ENCODE data around the gene FBXW4. TPM values are rescaled to one million over a fixed set of nuclear protein-coding genes. Genes with fewer than 3 reads are reported as not detected.

FBXW4 gene
- total RNA-seq, 1 donor from 2014 or later: 106 TPM

DNA sequence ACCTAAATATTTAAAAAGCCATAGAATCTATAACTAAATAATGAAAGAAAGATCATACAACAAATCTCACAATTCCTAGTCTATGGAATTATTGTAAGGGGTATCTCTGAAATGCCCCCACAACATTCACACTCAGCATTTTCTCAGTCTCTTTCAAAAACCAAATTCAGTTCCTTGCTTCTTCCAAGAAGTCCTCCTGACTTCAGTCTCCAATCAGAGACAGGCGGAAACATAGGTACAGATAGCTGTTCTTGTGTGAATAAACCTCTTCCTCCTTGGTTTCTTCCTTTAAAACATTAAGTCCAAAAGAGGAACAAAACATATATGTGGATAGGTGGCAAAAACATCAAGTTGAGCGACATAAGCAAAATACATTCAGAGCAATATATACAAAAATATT, 13.9 kb upstream of the FBXW4 start:
- ATAC-seq (ENCODE audit: poor library complexity) (no peak), DNase-seq (no peak)
- intact Hi-C loops (cut with DNase I): no loop called here

DNA sequence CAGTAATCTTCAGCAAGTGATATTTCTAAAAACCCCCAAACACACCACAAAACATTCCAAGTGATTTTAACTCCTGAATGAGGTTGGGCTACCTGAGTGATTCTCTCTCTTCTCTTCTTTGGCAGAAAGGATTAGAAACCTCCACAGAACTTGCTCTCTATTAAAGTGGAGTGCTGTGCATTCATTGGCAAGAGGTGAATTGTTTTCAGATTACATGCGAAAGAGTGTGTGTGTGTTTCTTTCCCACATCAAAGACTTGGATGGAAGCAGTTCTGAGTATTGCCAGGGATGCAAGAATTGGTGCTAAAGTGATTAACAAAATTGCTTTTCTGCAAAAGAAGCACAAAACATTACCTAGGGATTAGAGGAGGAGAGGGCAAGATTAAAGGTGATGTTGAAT, 13.1 kb upstream of the FBXW4 start:
- DNase-seq (no peak), ATAC-seq (ENCODE audit: poor library complexity) (no peak)
- intact Hi-C loops (cut with DNase I): no loop called here

DNA sequence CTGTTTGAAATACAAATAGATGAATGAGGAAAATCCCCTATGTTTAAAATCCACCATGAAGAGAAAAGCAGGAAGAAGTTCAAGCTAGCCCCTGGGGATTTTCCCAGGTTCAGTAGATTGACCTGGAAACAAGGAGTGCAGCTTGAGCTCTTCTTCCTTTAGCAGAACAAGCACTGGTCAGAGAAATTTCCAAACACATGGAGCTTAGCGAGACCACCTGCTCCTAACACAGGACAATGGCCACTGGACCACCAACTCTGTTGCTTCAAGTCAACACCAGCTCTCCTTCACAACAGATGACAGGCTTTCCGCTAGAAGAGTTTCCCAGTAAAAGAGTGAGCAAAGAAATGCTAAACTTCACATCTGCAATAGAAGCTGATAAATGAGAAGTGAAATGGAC, 9.4 kb upstream of the FBXW4 start:
- DNase-seq: no peak
- no peak for ATAC-seq (ENCODE audit: poor library complexity)
- intact Hi-C loops (cut with DNase I): no loop called here

DNA sequence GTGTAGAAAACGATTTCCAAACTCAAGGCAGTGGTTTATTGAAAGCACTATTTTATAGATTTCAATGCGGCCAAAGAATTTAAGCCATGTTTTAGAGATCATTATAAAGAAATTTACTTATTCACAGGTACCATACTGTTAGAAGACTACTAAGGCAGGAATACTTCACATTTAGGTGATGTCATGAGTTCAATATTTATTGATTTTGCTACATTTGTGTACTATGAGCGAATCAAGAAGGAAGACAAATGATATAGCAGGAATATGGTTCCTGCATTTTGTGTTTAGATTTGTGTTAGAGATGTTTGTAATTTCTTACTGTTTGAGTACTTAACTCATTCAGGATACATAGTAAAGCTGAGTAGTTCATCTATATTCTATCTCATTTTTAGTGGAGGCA, 1.7 kb upstream of the FBXW4 start:
- no peak for DNase-seq
- intact Hi-C loops (cut with DNase I): no loop called here

DNA sequence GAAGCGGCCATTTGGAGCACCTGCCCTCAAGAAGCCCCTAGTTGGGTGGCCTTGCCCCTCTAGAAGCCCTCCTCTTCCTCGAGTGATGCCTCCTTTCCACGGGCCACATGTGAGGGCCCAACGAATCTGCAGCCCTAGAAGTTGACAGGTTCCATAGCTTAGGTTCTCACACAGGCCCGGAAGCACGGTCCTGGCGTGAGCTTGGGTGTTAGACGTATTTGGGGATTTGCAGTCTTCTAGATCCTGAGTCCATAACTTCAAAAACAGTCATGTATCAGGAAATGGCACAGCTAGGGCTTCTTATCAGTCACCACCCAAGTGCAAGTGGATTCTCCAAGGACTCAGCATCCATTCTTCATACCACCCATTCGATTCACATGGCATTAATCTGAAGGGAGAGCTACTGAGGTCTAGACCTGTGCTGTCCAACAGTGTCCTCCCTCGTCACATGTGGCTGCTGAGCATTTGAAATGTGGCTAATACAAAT, 477 bp upstream of the FBXW4 start:
- intact Hi-C loops (cut with DNase I): no loop called here
- no peak for ATAC-seq (ENCODE audit: poor library complexity)

More for the DNA sequence above, 1.7 kb upstream of the FBXW4 start:
- ATAC-seq (ENCODE audit: poor library complexity): no peak

DNA sequence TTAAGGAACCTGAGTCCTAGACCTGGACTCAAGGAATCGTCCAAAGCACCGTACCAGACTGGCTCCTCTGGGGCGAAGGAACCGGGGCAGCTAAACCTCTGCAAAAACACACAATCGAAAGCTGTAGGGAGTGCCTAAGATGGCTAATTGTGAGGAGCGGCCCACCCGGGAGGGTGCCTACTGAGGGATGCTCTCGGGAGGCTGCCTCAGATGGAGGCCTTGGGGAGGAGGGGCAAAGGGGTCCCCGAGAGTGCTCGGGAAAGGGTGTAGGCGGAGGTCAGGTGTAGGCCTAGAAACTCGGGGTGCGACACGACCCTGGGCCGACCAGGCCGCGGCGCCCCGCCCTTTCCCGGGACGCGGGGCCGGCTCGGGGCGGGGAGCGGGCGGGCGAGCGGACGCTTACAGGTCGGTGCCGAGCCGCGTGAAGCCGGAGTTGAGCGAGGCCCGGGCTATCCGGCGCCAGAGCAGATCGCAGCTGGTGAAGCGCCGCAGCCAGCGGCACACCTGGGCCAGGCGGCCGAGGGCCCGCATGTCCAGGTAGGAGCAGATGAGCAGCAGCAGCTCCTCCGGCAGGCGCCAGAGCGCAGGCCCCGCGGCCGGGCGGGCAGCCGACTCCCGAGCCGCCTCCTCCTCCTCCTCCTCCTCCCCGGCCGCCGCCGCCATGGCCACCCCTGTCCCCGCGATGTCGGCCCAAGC, 844 bp downstream of the FBXW4 start:
- peak; percentile 72 for DNase-seq
- intact Hi-C loops (cut with DNase I): no loop called here
- ATAC-seq (ENCODE audit: poor library complexity): peak; percentile 93

More for the DNA sequence above, 477 bp upstream of the FBXW4 start:
- no peak for DNase-seq

DNA sequence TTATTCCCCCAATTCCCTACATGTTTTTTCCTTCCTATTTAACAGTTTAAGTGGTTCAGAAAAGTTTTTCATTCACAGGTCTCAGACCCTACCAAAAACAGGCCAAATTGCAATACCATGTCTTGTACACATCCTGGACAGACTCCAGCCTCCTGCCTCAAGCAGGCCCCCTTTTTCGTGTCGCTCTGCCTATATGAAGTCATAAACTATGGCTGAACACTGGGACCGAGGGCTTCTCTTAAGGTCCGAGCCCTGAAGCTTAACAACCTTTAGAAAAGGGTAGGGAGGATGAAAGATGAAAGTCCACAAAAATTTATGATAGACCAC, 1.4 kb downstream of the FBXW4 start:
- DNase-seq (no peak), ATAC-seq (ENCODE audit: poor library complexity) (no peak)
- intact Hi-C loops (cut with DNase I): no loop called here

DNA sequence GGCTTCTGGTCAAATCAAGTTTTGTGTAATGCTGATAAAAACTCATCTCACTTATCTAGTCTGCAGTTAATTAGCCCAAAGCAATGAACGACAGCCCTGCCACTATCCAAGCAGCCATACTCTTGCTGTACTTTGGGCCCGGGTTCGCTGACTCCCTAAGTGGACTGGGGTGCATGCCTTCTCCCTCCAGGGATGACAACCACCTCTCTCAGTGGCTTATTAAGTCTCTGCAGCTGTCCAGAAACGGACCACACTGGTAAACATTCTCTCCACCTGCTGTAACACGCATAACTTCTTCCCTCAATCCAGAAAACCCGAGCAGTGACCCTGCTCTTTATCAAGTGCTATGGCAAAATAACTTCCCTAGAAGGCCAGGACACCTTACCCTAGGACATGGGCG, 3.9 kb downstream of the FBXW4 start:
- intact Hi-C loops (cut with DNase I): no loop called here
- DNase-seq (no peak), ATAC-seq (ENCODE audit: poor library complexity) (no peak)

DNA sequence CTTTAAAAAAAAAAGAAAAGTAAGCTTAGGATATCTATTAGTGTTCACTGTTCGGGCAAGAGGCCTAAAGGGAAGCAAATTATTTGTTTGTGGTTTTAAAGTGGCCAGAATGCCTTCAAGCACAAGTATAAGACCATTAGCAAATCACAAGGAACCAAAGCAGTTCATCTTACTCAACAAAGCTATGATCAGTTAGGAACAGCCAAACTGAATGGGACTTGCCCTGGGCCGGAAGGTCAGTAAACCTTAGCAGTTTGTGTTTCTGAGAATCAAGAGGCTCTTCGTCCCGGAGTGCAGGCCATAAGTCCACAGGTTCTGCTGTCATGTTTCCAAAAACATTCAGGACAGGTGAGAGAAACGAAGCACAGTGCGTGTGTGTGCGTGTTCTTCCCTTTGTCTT, 4.5 kb downstream of the FBXW4 start:
- no peak for DNase-seq
- intact Hi-C loops (cut with DNase I): no loop called here
- ATAC-seq (ENCODE audit: poor library complexity): no peak

DNA sequence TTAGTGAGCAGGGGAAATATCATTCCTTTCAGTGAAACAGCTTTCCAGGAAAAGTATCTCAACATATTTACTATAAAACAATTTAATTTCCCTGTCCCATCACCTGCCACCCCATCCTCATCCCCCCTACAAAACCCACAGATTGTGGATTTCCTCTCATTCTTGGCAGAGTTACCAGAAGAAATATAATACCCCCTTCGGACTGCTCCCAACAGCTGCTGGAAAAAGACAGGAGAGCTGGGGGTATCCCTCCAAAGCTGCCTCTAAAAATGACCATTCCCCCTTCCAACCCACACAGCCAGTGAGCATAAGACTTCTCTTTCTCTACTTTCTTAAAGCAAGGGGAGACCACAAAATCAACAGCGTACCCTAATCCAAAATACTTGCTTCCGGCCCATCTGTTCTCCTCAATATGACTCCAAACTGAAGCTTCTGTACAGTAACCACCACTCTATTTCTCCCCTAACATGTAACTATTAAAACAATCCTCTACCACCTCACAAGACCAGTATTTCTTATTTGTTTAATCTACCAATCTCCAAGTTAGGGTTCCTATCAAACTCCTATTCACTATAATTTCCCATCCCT, 7.8 kb downstream of the FBXW4 start:
- intact Hi-C loops (cut with DNase I): no loop called here
- no peak for DNase-seq

DNA sequence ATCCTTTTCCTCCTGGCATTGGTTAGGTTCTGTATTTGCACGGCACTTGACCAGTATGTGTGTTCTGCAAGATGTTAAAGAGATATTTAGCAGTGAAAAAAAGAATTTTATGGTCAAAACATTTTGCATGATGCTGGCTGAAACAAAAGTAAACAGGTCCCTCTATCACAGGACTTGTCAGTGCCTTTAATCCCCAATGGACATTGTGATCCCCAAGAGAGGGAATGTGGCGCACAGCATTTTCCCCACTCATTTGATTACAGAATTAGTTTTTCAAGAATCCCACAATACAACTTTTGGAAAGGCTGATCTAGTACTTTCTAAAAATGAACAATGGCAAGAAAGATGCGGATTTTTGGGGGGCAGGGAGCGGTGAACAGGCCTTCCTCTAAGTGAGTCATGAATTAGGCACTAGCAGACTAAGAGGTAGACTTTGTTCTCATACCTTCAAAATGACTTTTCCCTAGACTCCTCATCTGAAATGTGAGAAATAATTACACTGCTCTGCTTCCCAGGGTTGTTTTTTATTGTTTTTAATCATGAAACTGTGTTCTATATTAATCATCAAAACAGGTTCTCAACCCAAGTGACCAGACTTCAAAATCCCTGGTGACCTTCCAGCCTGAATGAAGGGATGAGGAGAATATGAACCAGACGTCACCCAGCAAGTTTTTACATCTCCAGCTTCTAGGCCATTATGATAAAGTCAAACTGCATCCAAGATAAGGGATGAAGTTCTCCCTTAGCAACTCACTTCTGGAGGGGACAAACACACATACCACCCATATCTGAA, 8.6 kb downstream of the FBXW4 start:
- ATAC-seq (ENCODE audit: poor library complexity) (no peak), DNase-seq (no peak)
- intact Hi-C loops (cut with DNase I): no loop called here

More for the DNA sequence above, 7.8 kb downstream of the FBXW4 start:
- no peak for ATAC-seq (ENCODE audit: poor library complexity)

DNA sequence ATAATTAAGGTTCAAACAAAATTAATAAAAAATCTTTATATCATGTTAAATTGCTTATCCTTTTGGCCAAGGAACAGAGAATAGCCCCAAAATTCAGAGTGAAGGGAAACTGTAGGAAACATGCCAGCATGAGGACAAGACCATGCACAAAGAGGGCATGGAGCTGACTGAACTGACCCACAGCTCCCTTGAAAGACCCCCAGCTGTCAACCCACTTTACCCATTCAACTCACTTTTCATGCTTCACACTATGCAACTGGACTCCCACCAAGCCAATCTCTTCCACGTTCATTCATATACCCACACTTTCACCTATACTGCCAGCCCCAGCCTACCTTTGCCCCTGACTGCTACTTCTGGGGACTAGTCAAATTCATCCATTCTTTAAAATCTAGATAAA, 10.2 kb downstream of the FBXW4 start:
- no peak for DNase-seq
- no peak for ATAC-seq (ENCODE audit: poor library complexity)
- intact Hi-C loops (cut with DNase I): no loop called here

DNA sequence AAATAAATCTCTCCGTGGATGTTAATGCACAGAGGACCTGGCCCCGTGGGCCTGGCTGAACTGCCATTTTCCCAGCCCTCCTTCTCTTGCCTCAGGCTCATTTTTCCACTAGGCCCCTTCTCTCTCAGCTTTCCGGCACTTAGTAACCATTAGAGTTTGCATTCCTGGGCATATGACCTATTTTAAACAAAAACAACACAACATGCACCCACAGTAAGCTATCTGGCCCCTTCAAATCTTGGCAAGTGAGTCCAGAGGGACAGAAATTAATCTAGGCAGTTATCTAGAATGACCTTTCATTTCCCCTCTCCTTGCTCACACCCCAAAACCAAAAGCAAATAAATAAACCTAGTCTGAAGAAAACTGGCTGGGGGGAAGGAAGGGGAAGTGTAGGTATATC, 11.7 kb downstream of the FBXW4 start:
- ATAC-seq (ENCODE audit: poor library complexity) (no peak), DNase-seq (no peak)
- intact Hi-C loops (cut with DNase I): no loop called here

DNA sequence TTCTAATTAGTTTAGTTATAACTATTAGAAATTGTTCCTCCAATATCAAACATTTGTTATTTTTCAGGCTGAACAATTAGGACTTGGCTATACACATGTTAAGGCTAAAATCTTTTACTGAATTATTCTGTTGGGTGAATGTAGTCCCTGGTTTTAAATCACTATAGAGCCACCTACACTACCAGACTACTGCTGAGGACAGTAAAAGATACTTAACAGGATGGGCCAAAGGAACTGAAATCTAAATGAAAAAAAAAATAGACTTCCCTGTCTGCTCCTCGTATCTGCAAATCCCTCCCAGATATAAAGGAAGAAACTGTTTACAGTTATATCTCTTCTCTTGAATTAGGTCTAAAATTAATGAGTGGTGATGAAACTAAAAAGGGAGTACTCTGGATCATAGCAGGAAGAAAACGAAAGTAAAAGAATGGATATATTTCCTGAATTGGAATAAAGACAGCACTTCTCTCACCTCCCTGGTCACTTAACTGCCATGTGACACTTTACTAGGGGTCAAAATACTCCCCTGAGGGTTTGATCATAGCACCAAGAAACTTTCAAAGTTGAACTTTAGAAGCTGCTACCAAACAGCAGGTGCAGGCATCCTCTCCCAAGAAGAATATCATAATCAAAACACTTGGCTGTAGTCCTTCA, 12.7 kb downstream of the FBXW4 start:
- ATAC-seq (ENCODE audit: poor library complexity): peak; percentile 31
- intact Hi-C loops (cut with DNase I): no loop called here
- no peak for DNase-seq

DNA sequence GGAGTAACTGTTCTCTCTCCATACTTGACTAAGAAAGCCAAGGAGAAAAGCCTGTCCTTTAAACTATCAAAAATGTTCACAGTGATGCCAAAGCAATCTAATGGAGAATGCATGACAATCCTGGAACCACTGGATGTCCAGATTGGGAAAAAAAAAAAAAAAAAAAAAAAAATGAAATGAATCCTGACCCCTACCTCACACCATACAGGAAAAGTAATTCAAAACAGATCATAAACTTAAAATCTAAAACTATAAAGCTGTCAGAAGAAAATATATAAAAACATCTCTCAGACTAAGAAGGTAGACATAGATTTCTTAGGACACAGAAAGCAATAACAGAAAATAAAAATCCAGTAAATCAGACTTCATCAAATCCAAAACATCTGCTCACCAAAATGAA, 18.4 kb downstream of the FBXW4 start:
- DNase-seq: no peak
- intact Hi-C loops (cut with DNase I): no loop called here
- no peak for ATAC-seq (ENCODE audit: poor library complexity)

DNA sequence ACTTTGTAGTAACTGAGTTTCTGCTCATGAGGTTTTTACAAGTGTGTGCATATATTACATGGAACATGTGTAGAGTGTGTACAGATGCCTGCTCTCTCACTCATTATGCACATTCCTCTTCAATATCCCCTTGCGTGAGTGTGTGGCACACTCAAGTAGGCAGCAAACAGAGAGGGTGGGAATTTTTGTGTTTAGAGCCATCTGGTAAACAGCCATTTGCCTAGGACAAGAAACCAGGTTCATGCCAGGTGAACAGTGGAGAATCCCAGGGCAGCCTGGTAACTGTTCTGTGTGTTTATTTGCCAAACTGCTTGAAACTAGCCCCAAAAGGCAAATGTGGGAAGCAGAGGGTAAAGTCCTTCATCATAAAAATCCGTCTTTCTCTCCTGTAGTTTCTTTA, 19.9 kb downstream of the FBXW4 start:
- DNase-seq (no peak), ATAC-seq (ENCODE audit: poor library complexity) (no peak)
- intact Hi-C loops (cut with DNase I): no loop called here

DNA sequence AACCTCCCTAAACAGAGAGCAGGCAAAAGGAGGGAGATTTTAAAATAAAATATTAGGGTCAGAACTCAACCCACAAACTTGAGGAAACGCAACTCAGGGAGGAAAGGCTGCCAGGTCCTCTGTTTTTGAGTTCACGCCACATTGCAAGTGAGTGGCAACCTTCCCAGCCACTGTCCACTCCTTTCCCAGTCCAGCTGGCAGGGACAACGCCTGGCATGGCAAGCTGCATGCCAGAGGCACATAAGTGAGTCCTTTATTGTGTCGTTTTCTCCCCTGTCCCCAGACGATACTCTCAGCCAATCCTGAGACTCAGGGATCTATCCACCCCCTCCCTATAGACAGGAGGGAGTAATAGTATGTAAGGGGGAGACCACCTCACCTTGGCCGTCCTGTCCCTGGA, 22.4 kb downstream of the FBXW4 start:
- ATAC-seq (ENCODE audit: poor library complexity): peak; percentile 96
- DNase-seq: peak; percentile 79
- intact Hi-C loops (cut with DNase I): no loop called here

DNA sequence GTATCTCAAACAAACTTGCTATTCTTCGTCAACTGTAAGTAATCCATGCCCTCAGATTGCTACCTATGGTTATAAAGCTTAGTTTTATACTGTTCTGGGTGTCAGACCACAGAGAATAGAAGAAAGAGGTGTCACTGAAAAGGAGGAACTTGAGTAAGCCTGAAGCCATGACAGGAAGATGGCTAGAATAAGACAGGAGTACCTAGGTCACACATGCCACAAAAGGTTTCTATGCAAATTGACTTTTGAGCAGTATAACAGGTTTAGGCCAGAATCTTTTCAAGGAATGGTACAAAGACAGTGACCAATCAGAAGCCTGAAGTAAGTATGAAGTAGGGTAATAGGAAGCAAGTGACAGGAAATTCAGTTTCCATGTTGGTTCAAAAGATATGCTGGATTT, 23.5 kb downstream of the FBXW4 start:
- DNase-seq (no peak), ATAC-seq (ENCODE audit: poor library complexity) (no peak)
- intact Hi-C loops (cut with DNase I): no loop called here

DNA sequence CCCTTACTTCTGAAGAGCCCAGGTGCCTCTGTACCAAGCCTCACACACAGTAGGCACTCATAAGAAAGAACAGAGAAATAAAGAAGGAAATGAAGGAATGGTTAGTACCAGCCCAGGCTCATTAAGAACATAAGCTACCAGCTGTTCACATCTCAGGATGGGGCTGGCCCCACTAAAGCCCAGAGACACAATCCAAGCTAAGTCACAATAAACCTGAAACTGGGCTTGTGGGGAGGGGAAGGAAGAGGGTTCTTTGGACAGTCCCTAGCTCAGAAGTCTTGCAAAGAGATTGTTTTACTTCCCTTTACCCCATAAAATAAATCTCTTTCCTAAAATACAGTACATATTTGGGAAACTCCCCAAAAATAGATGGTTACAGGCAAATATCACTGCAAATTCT, 24.3 kb downstream of the FBXW4 start:
- intact Hi-C loops (cut with DNase I): no loop called here
- ATAC-seq (ENCODE audit: poor library complexity) (no peak), DNase-seq (no peak)

DNA sequence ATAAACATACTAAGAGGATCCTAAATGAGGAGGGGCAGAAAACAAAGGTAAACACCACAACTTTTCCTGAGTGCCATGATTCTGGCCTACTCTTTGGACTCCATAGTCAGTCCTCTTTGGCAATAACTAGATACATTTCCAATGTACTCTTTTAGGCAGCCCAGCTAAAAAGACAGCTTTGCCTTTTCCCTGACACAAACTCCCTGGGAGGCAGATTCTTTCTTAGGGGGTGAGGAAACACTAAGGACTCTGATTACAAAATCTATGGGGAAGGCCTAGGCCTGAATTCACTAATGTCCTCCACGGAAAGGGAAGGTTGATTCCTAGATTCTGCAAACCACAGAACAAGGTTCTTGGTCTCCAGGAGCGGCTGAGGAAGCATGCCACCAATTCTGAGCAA, 25.8 kb downstream of the FBXW4 start:
- DNase-seq (no peak), ATAC-seq (ENCODE audit: poor library complexity) (no peak)
- intact Hi-C loops (cut with DNase I): no loop called here

Measured in Right ventricle myocardium superior (tissue), 1 donor.